HG02885 (cell line): ENCODE data around the gene LILRB5.
A peak's percentile ranks its signal among the peaks of the same experiment; 100 is the strongest.
"Not testable (repeated sequence)": the region's sequence is repeated elsewhere in the genome, so short reads cannot be mapped to it uniquely, and the experiment has no call there.

ENCODE experiments used
- ATAC-seq: cut with Tn5 transposase; IDR thresholded peaks from one replicate; pipeline ENCODE4 v1.9.1; 2021; ENCODE audit warnings: mild to moderate bottlenecking; ENCODE audit not compliant: unreplicated experiment, poor library complexity

The LILRB5 gene

DNA sequence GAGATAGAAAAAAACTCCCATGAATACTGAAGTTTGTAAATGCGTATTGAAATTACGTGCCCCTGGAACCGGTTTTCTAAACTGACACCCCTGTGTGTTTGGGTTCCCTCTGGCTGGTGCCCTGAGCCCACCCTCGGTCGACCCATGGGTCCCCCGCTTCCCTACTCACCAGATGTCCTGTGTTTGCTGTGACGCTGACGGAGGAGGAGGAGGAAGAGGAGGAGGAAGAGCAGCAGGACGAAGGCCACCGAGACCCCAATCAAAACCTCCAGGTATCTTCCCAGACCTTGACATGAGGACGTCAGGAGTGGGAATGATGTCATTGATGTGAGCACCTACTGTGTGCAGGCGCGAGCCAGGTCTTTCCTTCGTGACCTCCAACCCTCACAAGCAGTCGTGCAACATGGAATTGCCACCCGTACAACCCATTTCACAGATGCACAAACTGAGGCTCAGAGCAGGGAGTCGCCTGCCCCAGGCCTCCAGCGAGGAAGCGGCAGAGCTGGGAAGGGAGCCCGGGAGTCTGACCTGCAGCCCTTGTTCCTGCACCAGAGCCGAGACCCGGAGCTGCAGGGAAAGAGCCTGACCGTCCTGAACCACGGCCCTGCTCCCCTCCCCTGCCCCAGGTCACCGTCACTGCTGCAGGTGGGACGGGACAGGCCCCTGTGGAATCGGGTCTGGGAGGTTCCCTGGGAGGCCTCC, 38.0 kb downstream of the LILRB5 start:
- no peak for ATAC-seq

DNA sequence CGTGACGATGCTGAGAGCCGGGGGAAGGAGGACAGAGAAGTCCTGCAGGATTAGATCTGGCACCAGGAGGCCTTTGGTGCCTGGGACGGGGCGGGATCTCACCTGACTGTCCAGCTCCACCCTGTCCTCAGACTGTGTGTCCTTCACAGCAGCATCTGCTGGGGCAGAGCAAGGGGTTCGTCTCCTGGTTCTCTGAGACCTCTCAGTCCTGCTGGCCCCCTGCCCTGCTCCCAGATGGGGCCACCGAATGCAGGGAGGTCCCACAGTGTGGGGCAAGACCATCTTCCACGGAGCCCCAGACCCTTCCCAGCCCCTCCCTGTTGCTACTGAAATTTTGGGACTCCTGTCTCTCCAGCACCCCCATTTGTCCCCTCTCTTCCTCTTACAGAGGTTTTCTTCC, 38.8 kb downstream of the LILRB5 start:
- ATAC-seq: no peak

DNA sequence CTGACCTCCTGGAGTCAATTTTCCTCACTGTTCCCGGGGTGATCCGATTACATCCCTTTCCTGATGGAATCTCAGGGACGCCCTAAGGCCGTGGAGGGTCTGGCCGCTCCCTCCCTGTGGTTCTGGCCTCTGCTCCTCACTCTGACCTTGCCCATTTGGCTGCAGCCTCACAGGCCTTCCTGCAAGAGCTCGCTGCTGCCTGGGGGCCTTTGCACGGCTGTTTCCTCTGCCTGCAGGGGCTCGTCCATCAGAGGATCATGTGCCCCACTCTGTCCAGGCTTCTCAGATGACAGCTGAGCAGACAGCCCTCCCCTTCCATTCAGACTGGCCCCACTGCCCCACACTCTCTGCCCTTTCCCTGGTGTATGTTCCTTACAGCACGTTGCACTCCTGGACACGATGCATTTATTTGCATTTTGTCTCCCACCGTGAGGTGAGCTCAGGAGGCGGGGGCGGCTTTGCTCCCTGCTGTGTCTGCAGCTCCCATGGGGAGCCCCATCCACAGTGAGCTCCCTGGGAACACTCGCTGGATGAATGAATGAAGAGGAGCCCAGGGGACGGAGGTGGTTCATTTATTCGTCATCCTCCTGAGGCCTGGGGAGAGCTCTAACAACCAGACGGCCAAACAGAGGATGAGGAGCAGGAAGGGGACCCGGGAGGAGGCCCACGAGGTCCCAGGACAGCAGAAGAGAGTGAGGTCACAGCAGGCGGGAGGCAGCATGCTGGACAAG, 39.4 kb downstream of the LILRB5 start:
- ATAC-seq: not testable (repeated sequence)

DNA sequence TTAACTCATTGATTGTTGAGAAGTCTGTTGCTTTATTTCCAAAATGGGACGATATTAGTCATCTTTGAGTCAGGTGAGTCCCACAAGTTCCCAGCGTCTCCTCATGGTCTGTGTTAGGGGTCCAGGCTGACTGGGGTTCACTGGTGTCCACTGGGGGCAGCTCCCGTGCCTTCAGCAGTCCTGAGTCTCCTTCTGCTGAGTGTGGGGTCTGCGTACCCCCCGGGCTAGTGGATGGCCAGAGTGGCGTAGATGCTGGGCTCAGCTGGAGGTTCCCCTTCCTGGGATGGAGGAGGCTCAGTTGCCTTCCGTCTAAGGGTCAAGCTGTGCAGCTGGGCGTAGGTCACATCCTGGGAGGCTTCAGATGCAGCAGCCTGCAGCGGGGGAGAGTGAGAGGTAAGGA, 40.2 kb downstream of the LILRB5 start:
- no peak for ATAC-seq

DNA sequence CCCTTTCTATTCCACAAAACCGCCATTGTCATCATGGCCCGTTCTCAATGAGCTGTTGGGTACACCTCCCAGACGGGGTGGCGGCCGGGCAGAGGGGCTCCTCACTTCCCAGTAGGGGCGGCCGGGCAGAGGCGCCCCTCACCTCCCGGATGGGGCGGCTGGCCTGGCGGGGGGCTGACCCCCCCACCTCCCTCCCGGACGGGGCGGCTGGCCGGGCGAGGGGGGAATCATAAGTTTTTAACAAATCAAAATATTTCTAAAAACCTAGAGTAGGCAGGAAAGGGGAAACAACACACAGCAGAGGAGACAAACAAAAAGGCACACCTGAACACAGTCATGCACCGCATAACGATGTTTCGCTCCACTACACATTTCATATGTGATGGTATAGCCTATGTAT, 42.3 kb downstream of the LILRB5 start:
- not testable (repeated sequence) for ATAC-seq

DNA sequence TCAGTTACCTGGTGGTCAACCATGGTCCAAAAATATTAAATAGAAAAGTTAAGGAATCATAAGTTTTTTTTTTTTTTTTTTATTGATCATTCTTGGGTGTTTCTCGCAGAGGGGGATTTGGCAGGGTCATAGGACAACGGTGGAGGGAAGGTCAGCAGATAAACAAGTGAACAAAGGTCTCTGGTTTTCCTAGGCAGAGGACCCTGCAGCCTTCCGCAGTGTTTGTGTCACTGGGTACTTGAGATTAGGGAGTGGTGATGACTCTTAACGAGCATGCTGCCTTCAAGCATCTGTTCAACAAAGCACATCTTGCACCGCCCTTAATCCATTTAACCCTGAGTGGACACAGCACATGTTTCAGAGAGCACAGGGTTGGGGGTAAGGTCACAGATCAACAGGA, 42.9 kb downstream of the LILRB5 start:
- not testable (repeated sequence) for ATAC-seq

DNA sequence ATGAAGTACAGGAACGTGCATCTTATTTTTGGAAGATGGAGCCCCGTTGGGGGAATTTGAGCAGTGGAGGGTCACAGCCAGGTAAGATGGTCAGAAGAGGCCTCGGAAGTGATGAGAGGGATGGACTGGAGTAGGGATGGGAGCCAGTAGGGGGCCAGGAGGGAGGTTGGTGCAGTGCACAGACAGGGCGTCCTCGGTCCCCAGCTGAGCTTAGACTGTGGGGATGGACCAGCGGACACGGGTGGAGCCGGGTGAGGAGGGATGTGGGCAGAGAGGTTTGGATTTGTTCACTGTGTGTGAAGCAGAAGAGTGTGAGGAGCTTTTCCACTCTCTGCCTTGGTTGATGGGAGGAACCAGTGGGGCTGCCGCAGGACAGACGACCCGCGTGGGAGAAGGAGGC, 45.8 kb downstream of the LILRB5 start:
- no peak for ATAC-seq

DNA sequence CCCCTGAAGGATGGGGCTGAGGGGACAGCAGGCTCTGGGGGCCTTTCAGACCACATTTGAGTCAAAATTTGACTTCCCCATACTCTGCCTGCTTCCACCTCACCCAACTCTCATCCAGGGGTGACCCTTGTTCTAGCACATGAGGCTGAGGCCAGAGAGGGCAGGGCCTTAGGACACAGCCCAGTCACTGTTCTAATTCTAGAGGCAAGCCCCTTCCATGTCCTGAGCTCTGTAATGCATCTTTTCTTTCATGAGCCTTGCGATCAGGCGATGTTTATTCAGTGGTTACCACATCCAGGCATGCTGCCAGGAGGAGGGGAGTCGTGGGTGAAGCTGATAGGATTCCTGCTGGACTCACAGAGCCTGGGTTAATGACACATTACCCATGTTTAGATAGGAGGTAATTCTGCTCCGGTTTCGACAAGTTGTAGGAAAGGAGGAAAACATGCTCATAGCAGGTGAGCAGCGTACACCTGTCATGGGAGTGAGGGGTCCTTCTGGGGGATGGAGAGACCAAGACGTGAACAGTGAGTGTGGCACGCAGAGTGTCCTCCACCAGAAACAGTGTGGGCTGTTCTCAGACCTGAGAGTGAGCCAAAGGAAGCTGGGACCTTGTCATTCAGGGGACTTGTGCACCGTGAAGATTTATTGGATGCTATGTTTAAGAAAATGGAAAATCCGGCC, 47.1 kb downstream of the LILRB5 start:
- ATAC-seq: no peak

DNA sequence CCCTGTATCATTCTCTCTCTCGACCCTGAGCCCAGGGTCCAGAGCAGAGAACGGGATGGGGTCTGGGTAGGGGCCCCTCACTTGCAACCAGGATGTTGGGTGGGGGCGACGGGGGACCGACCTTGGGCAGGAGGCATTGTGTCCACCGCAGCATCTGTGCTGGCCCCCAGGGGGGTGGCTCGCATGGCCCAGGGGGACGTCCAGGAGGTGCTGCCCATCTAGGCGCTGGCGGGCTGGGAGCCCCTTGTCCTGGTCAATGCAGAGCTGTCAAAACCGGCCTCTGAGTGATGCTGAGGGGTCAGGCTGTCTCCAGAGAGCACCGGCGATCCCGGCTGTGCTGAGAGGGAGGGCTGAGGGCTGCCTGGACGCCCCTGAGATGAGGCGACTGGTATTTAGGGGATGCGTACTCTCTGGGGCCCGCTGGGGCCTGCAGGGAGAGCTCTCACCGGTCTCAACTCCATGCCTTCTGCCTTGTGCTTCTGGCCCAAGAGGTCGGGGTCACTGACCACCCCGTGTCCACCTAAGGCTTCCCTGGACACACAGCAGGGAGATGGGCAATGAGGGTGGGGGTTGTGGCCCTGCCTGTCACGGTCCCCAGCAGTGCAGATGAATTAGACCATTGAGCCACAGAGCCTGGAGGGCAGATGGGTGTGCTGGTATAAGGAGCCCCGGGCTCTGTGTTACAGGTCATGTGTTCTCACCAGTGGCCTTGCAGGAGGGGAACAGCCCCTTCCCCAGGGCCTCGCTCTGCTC, 47.8 kb downstream of the LILRB5 start:
- no peak for ATAC-seq

DNA sequence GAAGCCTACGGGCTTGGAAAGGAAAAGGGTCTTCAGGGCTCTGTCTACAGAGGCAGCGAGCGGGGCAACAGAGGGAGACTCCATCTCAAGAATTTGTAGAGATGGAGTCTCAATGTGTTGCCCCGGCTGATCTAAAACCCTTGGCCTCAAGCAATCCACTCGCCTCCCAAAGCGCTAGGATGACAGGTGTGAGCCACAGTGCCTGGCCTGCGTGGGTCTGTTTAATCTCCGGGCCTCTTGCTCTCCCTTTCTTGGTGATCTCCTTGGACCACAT, 48.4 kb downstream of the LILRB5 start:
- ATAC-seq: no peak

DNA sequence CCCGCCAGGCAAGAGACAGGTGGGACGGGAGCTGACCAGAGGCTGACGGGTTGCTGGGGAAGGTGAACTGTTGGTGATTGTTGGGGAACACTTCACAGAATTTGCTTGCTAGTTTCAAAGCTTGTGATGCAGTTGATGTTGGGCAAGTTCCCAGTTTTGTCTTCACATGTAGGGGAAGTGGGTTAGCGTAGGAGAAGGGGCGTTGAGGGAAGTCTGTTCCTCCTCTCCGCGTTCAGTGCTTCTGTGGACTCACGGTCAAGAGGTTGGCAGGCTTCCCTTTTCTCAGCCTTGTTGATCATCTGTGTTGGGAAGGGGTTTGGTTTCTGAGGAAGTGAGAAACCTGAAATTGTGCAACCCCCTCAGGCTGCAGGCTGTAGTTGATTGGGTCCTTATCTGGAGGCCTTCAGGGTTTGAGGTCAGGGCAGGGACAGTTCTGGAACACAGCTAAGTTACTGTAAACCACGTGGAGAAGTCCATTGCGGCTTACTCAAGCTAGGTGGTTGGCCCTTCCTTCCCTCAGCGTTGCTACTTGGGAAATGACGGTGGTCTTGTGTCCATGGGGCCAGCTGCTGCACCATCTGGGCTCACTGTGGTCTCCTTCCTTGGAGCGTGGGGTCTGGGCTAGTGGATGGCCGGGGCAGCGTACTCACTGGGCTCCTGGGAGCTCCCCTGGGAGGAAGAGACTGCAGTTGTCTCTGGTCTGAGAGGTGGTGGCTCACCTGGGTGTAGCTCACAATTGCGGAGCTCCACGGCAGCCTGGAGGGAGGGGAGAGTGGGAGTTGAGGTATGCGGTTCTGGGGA, 48.9 kb downstream of the LILRB5 start:
- ATAC-seq: peak; percentile 56

DNA sequence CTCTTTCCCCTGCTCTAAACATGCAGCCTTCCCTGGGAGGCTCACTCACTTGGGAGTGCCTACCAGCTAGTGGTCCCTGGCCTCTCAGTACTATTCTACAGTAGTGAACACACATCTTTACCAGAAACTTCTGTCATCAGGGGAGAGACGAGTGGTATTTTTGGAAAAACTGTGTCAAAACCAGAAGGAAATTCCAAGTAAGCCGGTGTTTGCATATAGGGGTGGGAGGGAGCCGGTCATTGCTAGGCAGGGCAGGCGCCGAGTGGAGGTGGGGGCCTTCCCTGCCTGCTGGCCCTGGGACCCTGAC, 49.4 kb downstream of the LILRB5 start:
- ATAC-seq: no peak

DNA sequence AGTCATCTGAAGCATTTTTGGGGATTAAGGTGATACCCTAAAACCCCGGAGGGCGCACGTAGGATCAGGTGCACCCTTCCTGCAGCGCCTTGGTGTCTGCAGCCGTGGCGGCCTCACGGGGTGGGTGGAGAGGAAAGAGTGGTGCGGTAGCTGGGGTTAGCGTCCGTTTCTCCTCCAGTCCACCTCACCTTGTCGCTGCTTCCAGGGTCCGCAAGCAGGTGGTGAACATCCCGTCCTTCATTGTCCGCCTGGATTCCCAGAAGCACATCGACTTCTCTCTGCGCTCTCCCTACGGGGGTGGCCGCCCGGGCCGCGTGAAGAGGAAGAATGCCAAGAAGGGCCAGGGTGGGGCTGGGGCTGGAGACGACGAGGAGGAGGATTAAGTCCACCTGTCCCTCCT, 49.9 kb downstream of the LILRB5 start:
- ATAC-seq: not testable (repeated sequence)

DNA sequence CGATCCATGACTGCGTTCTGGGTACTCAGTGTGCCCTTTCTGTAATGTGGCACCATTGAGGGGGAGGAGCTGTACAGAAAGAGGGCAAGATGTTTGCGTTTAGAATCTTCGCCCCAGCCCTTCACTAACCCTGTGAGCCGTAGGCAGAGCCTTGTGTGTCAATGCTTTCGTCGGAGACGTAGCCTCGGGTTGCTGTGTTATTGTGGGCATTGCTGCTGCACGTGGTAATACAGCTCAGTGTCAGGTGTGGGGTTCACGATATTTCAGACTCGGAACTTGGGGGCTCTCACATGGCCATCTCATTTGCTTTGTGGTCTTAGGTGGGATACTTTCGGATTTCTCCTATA, 50.3 kb downstream of the LILRB5 start:
- no peak for ATAC-seq

DNA sequence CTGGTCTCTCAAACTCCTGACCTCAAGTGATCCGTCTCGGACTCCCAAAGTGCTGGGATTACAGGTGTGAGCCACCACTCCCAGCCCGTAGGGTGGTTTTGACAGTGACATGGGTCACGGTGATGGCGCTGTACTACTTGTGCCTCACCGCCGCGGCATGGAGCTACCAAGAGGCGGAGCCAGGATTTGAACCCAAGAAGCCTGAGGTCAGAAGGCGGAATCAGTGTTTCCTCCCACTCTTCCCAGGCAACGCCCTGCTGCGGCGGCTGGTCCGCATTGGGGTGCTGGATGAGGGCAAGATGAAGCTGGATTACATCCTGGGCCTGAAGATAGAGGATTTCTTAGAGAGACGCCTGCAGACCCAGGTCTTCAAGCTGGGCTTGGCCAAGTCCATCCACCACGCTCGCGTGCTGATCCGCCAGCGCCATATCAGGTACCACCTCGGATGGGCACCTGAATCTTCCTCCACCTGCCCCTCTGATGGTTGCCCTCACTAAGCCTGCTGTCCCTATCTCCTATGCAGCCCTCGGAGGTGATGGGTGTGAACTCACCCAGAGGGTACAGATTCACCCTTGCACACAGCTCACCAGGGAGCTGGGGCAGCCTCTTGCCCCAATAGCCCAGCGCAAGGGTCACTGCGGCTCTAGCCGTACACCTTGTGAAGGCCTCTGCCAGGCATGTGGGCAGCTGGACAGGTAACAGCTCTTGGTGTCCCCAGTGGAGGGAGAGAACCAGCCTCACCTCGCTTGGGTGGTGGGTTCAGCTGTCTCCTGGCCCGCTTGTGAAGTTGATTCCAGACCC, 50.8 kb downstream of the LILRB5 start:
- ATAC-seq: no peak

DNA sequence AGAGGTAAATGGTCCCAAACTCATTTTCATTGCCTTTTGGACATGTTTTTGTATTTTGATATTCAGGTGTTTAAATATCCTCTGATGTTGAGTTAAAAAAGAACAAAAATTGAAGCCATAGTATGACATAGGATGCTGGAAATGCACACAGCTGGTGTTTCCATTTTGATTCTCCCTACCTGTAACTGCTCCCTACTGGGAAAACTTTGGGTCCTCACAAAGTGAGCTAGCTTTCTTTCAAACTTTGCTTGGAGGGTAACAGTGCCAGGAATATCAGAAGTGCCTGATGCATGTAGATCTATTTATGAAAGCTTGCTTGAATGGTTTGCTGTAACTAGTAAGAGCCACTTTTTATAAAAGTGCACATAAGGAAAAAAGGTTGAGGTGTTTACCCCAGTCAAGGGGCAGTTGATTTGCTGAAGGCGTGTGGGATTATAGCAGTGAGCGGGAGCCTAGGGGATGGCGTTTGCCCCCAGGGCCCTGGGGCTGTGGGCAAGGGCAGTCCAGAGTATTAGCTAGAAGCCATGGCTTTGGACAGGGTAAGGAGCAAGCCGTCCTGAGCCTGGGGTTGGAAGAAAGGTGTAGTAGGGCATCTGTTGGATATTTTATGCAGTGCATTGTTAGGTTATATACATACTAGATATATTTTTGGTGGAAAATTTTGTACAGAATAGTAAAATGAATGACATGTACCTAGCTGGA, 52.2 kb downstream of the LILRB5 start:
- ATAC-seq: no peak

DNA sequence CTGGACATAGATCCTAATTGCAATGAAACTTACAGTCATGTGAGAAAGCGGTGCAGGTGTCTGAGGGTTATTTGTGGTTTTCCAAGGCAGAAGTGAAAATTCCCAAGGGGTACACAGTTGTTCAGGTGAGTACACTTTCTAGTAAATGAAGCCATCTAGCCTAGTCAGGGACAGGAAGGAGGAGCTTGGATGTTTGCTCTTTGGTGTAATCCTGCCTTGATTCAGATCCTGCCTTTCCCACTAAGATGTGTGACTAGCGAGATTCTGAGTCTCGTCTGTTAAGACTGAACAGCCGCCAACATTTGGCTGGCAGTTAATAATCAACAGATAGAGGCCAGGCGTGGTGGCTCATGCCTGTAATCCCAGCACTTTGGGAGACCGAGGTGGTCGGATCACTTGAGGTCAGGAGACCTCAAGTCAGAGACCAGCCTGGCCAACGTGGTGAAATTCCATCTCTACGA, 53.9 kb downstream of the LILRB5 start:
- ATAC-seq: no peak

DNA sequence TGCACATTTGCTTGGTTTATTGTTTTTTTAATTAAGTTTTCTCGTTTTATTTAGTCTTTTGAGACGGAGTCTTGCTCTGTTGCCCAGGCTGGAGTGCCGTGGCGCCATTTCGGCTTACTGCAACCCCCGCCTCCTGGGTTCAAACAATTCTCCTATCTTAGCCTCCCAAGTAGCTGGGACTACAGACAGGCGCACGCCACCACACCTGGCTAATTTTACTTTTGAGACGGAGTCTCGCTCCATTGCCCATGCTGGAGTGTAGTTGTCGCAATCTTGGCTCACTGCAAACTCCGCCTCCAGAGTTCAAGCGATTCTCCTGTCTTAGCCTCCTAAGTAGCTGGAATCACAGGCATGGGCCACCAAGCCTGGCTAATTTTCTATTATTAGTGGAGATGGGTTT, 55.1 kb downstream of the LILRB5 start:
- no peak for ATAC-seq

DNA sequence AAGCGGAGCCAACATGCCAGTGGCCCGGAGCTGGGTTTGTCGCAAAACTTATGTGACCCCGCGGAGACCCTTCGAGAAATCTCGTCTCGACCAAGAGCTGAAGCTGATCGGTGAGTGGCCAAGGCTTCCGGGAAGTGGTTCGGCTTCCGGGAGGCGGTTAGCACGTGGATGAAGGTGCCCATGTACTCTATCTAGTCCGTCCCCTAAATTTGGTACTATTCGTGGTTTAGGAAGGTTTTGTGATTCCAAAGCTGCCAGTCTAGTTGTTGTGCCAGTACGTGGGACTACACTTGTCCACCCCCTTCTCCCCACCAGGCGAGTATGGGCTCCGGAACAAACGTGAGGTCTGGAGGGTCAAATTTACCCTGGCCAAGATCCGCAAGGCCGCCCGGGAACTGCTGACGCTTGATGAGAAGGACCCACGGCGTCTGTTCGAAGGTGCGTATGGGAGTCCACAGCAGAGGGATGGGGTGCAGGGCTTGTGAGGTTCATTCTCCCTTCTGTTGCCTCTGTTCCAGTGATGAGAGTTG, 55.8 kb downstream of the LILRB5 start:
- ATAC-seq: no peak
